Panc1 (cell line): ENCODE measurements around the gene ADCY7.

Experiments
- CTCF ChIP-seq: fragments of 450-650 bp; IDR thresholded peaks from 2 replicates; pipeline ENCODE4 v1.5.1; 2017; ENCODE audit warnings: mild to moderate bottlenecking
- POLR2AphosphoS5 ChIP-seq: IDR thresholded peaks from 2 replicates; pipeline ENCODE4 v1.6.1; 2012; ENCODE audit warnings: mild to moderate bottlenecking, low read depth, low read length, moderate library complexity
- REST ChIP-seq, 2 experiments: IDR thresholded peaks; 2 replicates each; pipeline ENCODE4 v1.6.1; 2011 to 2012; ENCODE audit warnings: low read depth in 2 of 2, control low read depth in 1 of 2, low read length in 1 of 2, mild to moderate bottlenecking in 1 of 2, moderate library complexity in 1 of 2; ENCODE audit not compliant: insufficient read depth in 1 of 2
- SIN3A ChIP-seq: IDR thresholded peaks from 2 replicates; pipeline ENCODE4 v1.6.1; 2012; ENCODE audit warnings: low read depth, mild to moderate bottlenecking, low read length, moderate library complexity, borderline replicate concordance; ENCODE audit not compliant: insufficient read depth
- TCF7L2 ChIP-seq: IDR thresholded peaks from 2 replicates; pipeline ENCODE4 v1.6.1; 2011; ENCODE audit warnings: mild to moderate bottlenecking, low read depth, low read length, inconsistent platforms

GRCh38 chr16:50251375-50252081 is 14.8 kb upstream of the ADCY7 start:
- TF ChIP-seq CTCF (no peak), TCF7L2 (no peak), POLR2AphosphoS5 (no peak), REST (IDR thresholded peaks at IDR 0.05; ENCODE audit: insufficient read depth in 1 of 2, low read depth in 2 of 2, low read length in 1 of 2) (no peak), SIN3A (no peak)
